Measurements from ENCODE around the gene LRRC17. TPM values are rescaled to one million over a fixed set of nuclear protein-coding genes. Genes with fewer than 3 reads are reported as not detected.
A peak's percentile ranks its signal among the peaks of the same experiment; 100 is the strongest.

LRRC17 gene
- total RNA-seq, 4 donors from 2014 or later = 0.83 to 3.5 (median 2.6) TPM

GRCh38 chr7:102872460-102872859 is 40.3 kb upstream of the LRRC17 start:
- no peaks in the 10 kb centered on the region for H3K9me3 ChIP-seq
- H3K36me3 ChIP-seq = no peaks in the 10 kb centered on the region
- WGBS = 81% methylated on average over 2 of the region's 2 CpGs
- H3K4me1 ChIP-seq = peaks cover 0 to 11% (median 4%) of the 10 kb centered on the region in 4 donors
- intact Hi-C loops (cut with DNase I) = no loop called here
- DNase-seq (ENCODE audit: extremely low spot score) = no peak
- TF ChIP-seq POLR2AphosphoS5 (IDR thresholded peaks at IDR 0.05) = no peak
- no peak for TF ChIP-seq CTCF (IDR thresholded peaks at IDR 0.05)
- TF ChIP-seq EP300 (IDR thresholded peaks at IDR 0.05) = no peak
- H3K27me3 ChIP-seq = no peaks in the 10 kb centered on the region
- H3K27ac ChIP-seq (replicated peaks in 1 of 4) = no peak overlapping the region
- H3K4me3 ChIP-seq = no peak overlapping the region

- H3K36me3 ChIP-seq = no peaks in the 10 kb centered on the region
- 93% methylated on average over 4 of the region's 4 CpGs for WGBS
- no peak overlapping the region for H3K27ac ChIP-seq (replicated peaks in 1 of 4)
- no peak overlapping the region for H3K4me3 ChIP-seq
- intact Hi-C loops (cut with DNase I) = no loop called here
- H3K9me3 ChIP-seq = no peaks in the 10 kb centered on the region
- no peaks in the 10 kb centered on the region for H3K27me3 ChIP-seq
- peak; percentile 66 for DNase-seq (ENCODE audit: extremely low spot score)
- no peak for TF ChIP-seq EP300 (IDR thresholded peaks at IDR 0.05)
- no peak for TF ChIP-seq POLR2A (IDR thresholded peaks at IDR 0.05; ENCODE audit: low read depth)
- TF ChIP-seq CTCF (IDR thresholded peaks at IDR 0.05) = no peak
- no peak for TF ChIP-seq POLR2AphosphoS5 (IDR thresholded peaks at IDR 0.05)
- peaks cover 0 to 11% (median 4%) of the 10 kb centered on the region in 4 donors for H3K4me1 ChIP-seq
Observed at GRCh38 chr7:102873470-102874165, 39.2 kb upstream of the LRRC17 start.

GRCh38 chr7:102874166-102874829 is 38.5 kb upstream of the LRRC17 start:
- Histone ChIP-seq H3K36me3 (no peaks in the 10 kb centered on the region), H3K4me1 (peaks cover 0 to 11% (median 4%) of the 10 kb centered on the region in 4 donors), H3K27me3 (no peaks in the 10 kb centered on the region), H3K4me3 (no peak overlapping the region), H3K9me3 (no peaks in the 10 kb centered on the region), H3K27ac (replicated peaks in 1 of 4) (no peak overlapping the region)
- intact Hi-C loops (cut with DNase I) = no loop called here
- TF ChIP-seq CTCF (IDR thresholded peaks at IDR 0.05) (no peak), EP300 (IDR thresholded peaks at IDR 0.05) (no peak), POLR2A (IDR thresholded peaks at IDR 0.05; ENCODE audit: low read depth) (no peak), POLR2AphosphoS5 (IDR thresholded peaks at IDR 0.05) (no peak)
- 70% methylated on average over 5 of the region's 5 CpGs for WGBS
- peak; percentile 37 for DNase-seq (ENCODE audit: extremely low spot score)

GRCh38 chr7:102874966-102875365 is 37.8 kb upstream of the LRRC17 start:
- H3K27ac ChIP-seq (replicated peaks in 1 of 4) = no peak overlapping the region
- WGBS = 80% methylated on average over 1 of the region's 1 CpG
- intact Hi-C loops (cut with DNase I) = no loop called here

More at GRCh38 chr7:102874966-102875365, 37.8 kb upstream of the LRRC17 start:
- DNase-seq (ENCODE audit: extremely low spot score) = no peak
- Histone ChIP-seq H3K27me3 (no peaks in the 10 kb centered on the region), H3K9me3 (no peaks in the 10 kb centered on the region), H3K4me3 (no peak overlapping the region), H3K4me1 (peaks cover 0 to 11% (median 4%) of the 10 kb centered on the region in 4 donors), H3K36me3 (no peaks in the 10 kb centered on the region)
- TF ChIP-seq POLR2AphosphoS5 (IDR thresholded peaks at IDR 0.05) (no peak), CTCF (IDR thresholded peaks at IDR 0.05) (no peak), EP300 (IDR thresholded peaks at IDR 0.05) (no peak), POLR2A (IDR thresholded peaks at IDR 0.05; ENCODE audit: low read depth) (no peak)

Measured in esophagus muscularis mucosa (tissue), 4 donors.